Measurements from ENCODE around the gene SAMD5. TPM values are rescaled to one million over a fixed set of nuclear protein-coding genes. Genes with fewer than 3 reads are reported as not detected.
"Not testable (repeated sequence)": the region's sequence is repeated elsewhere in the genome, so short reads cannot be mapped to it uniquely, and the experiment has no call there.

SAMD5 gene
- total RNA-seq, 1 donor from 2014 or later, result not detected

DNA sequence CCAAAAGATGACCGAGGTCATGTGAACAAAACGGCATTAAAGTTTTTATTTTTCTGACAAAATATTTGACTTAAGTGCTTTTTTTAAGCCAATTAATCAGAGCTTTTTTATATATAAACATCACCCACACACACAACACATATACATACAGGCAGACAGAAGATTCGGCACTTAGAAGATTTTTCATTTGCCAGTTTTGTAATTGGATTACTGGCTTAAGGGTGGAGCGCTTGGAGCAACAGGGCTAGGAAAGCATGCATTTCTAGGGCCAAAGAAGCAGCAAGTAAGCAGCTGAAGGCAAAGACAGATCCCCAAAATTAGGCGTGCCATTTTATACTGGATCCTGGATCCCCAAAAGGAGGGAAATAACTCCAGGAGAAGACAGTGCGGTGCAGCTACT, 30.3 kb downstream of the SAMD5 start:
- no peak for ATAC-seq (ENCODE audit: low read depth)
- TF ChIP-seq, protein P1, sequence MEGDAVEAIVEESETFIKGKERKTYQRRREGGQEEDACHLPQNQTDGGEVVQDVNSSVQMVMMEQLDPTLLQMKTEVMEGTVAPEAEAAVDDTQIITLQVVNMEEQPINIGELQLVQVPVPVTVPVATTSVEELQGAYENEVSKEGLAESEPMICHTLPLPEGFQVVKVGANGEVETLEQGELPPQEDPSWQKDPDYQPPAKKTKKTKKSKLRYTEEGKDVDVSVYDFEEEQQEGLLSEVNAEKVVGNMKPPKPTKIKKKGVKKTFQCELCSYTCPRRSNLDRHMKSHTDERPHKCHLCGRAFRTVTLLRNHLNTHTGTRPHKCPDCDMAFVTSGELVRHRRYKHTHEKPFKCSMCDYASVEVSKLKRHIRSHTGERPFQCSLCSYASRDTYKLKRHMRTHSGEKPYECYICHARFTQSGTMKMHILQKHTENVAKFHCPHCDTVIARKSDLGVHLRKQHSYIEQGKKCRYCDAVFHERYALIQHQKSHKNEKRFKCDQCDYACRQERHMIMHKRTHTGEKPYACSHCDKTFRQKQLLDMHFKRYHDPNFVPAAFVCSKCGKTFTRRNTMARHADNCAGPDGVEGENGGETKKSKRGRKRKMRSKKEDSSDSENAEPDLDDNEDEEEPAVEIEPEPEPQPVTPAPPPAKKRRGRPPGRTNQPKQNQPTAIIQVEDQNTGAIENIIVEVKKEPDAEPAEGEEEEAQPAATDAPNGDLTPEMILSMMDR (IDR thresholded peaks at IDR 0.05), result no peak
- H3K27ac Mint-ChIP-seq, result no peak overlapping the region
- H3K4me3 Mint-ChIP-seq, result no peak overlapping the region
- H3K27me3 Mint-ChIP-seq, result peaks cover 5% of the 10 kb centered on the region
- CTCF ChIA-PET, result no interaction called here
- no peaks in the 10 kb centered on the region for H3K4me1 Mint-ChIP-seq
- peaks cover 3% of the 10 kb centered on the region for H3K9me3 Mint-ChIP-seq
- POLR2A ChIA-PET, result no interaction called here
- DNase-seq, result no peak
- intact Hi-C loops (cut with micrococcal nuclease), result no loop called here
- no peaks in the 10 kb centered on the region for H3K36me3 Mint-ChIP-seq (ENCODE audit: low read depth)

DNA sequence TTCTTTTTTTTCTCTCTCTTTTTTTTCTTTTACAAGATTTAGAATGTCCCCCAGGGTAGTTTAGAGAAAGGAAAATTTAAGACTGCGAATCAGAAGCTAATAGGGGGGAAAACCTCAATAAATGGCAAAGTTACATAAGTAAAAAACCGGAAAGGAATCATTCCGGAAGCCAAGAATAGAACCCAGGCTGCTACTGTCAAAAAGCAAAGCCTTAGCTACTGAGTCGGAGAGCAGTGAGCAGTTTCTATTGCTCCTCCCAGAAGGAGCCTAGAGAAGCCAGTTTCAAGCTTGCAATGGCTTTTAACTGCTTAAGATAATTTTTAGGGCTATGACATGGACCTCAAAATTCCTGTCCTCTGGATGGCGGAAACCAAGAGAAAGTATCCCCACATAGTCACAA, 31.6 kb downstream of the SAMD5 start:
- Mint-ChIP-seq H3K9me3 (peaks cover 3% of the 10 kb centered on the region), H3K36me3 (ENCODE audit: low read depth) (no peaks in the 10 kb centered on the region), H3K4me1 (no peaks in the 10 kb centered on the region), H3K4me3 (no peak overlapping the region), H3K27ac (no peak overlapping the region), H3K27me3 (peaks cover 3% of the 10 kb centered on the region)
- CTCF ChIA-PET, result no interaction called here
- ATAC-seq (ENCODE audit: low read depth) (no peak), DNase-seq (no peak)
- POLR2A ChIA-PET, result no interaction called here
- TF ChIP-seq, protein P1 (IDR thresholded peaks at IDR 0.05), result no peak
- intact Hi-C loops (cut with micrococcal nuclease), result no loop called here

DNA sequence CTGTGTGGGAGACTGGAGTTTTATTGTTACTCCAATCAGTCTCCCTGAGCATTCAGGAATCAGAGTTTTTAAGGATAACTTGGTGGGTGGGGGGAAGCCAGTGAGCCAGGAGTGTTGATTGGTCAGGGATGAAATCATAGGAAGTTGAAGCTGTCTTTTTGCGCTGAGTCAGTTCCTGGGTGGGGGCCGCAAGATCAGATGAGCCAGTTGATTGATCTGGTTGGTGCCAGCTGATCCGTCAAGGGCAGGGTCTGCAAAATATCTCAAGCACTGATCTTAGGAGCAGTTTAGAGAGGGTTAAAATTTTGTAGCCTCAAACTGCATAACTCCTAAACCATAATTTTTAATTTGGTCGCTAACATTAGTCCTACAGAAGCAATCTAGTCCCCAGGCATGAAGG, 33.9 kb downstream of the SAMD5 start:
- CTCF ChIA-PET; intact Hi-C loops (cut with micrococcal nuclease); H3K4me3 Mint-ChIP-seq; H3K36me3 Mint-ChIP-seq (ENCODE audit: low read depth); DNase-seq; ATAC-seq (ENCODE audit: low read depth); POLR2A ChIA-PET; H3K9me3 Mint-ChIP-seq; H3K27ac Mint-ChIP-seq; H3K4me1 Mint-ChIP-seq; H3K27me3 Mint-ChIP-seq: not testable (repeated sequence)

DNA sequence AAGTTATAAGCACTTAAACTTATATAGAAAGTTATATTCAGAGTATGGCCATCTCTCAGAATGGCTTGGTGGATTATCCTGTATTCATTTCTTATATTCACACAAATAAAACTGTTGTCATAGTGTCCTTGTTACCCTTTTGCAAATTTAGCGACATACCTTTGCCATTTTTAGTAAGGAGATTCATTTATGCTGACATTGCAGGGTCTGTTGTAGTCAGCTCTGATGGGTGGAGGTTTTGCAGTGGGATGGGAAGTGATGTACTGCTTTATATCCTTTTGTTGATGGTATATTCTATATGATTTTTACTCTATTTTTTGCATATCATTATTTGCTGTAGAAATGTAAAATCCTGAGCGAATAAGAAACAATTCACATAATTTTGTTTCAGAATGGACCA, 35.9 kb downstream of the SAMD5 start:
- DNase-seq (no peak), ATAC-seq (ENCODE audit: low read depth) (no peak)
- TF ChIP-seq, protein P1 (IDR thresholded peaks at IDR 0.05), result no peak
- Mint-ChIP-seq H3K36me3 (ENCODE audit: low read depth) (no peaks in the 10 kb centered on the region), H3K9me3 (peaks cover 5% of the 10 kb centered on the region), H3K27me3 (peaks cover 3% of the 10 kb centered on the region), H3K4me3 (no peak overlapping the region), H3K27ac (no peak overlapping the region), H3K4me1 (no peaks in the 10 kb centered on the region)
- CTCF ChIA-PET, result no interaction called here
- intact Hi-C loops (cut with micrococcal nuclease), result no loop called here
- POLR2A ChIA-PET, result no interaction called here

DNA sequence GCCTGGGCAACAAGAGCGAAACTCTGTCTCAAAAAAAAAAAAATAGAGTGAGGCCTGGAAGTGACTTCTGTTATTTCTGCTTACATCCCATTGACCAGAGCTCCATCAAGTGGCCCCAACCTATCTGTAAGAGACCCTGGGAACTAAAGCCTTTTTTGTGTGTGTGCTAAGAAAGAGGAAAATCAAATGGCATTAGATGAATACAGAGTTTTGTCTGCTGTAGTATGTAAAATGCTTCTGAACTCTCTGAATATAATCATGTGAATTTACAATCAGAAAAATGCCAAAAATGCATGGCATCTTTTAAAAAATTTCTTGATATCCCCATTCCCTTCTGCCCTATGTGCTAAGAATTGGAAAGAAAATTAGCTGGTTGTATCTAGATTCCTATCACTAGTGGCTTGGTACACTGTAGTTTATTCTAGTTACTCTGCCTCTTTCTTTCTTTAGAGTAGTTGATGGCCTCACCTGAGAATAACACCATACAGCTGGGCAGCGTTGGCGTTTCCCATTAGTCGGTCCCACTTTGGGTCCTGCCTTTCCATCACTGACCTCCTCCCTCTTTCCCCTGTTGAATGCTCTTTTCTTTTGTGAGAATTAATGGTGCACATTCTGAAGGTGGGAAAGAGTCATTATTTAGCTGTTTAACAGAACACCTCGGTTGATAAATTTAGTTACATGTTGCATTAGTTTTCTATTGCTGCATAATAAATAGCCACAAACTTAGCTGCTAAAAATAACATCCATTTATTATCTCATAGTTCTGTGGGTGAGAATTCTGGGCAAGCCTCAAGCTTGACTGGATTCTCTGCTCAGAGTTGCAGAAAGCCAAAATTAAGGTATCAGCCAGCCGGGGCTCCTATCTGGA, 38.2 kb downstream of the SAMD5 start:
- ATAC-seq (ENCODE audit: low read depth) (no peak), DNase-seq (no peak)
- CTCF ChIA-PET, result no interaction called here
- TF ChIP-seq, protein P1 (IDR thresholded peaks at IDR 0.05), result no peak
- H3K27ac Mint-ChIP-seq, result no peak overlapping the region
- no peaks in the 10 kb centered on the region for H3K4me1 Mint-ChIP-seq
- intact Hi-C loops (cut with micrococcal nuclease), result no loop called here
- no peak overlapping the region for H3K4me3 Mint-ChIP-seq
- H3K9me3 Mint-ChIP-seq, result peaks cover 7% of the 10 kb centered on the region
- peaks cover 4% of the 10 kb centered on the region for H3K27me3 Mint-ChIP-seq
- no peaks in the 10 kb centered on the region for H3K36me3 Mint-ChIP-seq (ENCODE audit: low read depth)
- POLR2A ChIA-PET, result no interaction called here
